GM19238 (cell line): ENCODE measurements around the gene MORC2.

ENCODE experiments used
- DNase-seq: peaks from one replicate; pipeline ENCODE4 v3.0.0; 2011; ENCODE audit warnings: low spot score; ENCODE audit not compliant: insufficient read length

Gene MORC2

DNA sequence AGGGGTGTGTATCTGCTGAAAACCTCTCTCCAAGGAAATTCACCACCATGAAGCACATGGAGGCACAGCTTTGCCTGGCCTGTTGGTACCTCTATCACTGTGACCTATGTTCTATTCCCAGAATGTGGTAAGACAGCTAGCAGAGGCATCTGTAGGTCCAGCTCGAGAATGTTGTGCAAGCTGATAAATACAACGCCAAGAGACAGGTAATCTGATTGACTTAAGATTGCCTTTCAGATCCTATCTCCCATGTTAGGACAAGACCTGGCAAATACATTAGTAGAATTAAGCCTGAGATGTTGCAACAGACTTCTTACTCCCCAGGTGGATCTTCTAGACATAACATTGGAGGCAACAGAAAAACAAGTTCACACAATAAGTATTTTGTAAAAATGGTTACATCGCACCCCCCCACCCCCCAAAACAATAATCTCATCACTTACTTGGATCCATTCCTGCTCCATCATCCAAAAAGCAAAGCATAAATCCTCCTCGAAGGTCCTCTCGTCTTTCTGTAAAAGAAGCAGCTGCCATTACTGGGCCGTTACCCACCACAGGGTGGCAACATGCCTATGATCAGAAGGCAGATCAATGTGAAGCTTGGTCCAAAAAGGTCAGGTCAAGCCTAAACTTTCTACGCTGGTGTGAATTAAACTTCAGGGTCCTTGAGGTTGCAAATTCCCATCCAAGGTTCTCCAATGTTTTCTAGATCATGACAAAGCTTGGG, 18.5 kb downstream of the MORC2 start:
- no peak for DNase-seq

DNA sequence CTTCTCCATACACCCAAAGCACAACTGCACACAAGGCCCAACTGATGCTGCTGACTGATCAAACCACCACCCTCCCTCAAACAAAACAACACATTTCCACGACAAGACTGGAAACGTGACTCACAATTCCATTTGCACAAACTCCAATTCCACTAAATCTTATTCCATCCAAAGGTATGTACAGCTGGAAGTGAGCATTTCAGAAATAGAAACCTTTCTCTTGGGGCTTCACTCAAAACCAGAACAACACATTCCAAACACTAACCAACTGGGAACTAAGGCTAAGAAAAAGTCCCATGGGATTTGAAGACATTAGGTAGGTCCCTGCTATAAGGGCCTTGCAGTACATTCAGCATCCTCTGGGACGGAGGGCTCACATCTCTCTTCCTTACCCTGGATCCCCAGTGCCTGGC, 19.6 kb downstream of the MORC2 start:
- no peak for DNase-seq

DNA sequence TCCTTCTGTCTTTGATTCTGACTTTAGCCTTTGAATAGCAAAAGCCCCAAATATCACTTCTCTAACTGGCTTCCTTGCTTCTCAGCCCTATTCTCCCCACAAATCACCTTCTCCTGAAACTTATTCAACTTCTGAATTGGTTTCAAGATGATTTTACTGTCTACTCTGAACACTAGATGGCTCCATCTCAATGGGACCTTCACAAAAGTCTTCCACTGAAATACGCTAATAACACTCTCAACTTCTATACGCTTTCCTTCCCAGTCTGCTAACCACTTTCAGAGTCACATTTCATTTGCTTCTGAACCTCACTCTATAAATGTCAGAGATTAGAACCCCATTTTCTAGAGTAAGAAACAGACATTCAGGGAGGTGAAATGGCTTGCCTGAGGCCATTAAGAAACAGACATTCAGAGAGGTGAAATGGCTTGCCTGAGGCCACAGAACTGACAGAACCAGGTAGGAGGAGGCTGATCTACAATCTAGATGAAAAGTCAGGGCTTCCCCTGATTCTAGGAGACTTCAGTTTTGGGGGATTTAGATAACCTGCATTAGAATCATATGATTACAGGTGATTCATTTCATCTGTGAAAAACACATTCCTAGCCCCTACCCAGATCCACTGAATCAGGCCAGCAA, 20.6 kb downstream of the MORC2 start:
- DNase-seq: no peak

DNA sequence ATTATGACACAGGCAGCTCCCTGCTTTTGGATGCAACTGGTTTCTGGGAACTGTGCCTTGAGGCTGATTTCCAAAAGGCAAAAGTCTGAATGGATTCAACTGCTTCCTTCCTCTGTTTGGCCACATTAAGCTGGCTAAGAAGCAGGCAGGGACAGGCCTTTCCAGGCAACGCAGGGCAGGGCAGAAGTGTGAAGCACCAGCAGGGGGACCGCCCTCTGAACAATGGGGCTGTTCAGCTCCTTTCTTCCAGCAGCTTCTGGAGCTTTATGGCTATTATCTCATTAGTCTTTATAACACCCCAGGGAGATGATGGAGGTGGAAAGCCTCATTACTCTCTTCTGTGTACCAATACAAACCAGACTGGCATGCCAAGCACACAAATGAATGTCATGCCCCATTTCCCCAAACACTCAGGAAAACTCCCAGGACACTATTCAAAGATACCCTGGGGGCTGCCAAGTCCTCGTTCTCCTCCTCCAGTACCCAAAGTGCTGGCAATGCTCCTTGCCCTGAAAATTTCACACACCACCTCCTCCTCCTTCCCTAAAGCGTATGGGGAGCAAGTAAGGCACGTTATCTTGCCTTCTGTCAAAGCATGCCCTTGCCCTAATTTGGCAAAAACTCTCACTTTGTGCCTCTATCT, 21.3 kb downstream of the MORC2 start:
- DNase-seq: no peak

DNA sequence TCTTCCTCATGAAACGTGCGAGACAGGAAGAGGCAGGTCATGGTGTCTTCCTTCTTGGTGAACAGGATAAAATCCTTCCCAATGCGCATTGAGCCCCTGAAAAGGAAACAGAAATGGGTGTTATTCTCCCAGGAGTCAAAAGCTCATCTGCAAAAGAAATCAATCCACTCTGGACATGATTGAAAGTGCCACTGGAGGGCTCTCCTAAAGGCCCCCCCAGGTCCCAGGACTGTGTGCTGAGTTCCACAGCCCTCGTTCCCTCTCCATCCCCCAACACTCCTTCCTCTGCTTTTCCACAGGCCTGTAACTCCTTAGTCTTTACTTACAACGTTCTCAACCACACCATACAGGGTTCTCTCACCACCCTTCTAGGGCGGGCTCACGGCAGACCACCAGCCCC, 22.2 kb downstream of the MORC2 start:
- no peak for DNase-seq

DNA sequence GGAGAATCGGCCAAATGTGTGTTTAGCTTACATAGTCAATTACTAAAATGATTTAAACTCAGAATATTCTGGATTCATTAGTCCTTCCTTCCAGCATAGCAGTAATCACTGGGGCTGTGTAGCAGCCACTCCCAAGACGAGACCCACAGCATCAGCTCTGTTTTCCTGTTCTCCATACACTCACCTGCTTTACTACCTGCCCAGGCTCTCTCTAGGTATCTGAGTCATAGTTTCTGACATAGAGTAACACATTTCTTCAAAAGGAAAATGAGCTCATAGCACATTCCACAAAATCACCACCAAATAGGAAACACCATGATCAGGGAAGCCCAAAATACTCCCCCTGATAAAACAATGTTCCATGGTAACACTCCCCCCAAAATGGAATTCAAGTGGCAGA, 22.9 kb downstream of the MORC2 start:
- no peak for DNase-seq

DNA sequence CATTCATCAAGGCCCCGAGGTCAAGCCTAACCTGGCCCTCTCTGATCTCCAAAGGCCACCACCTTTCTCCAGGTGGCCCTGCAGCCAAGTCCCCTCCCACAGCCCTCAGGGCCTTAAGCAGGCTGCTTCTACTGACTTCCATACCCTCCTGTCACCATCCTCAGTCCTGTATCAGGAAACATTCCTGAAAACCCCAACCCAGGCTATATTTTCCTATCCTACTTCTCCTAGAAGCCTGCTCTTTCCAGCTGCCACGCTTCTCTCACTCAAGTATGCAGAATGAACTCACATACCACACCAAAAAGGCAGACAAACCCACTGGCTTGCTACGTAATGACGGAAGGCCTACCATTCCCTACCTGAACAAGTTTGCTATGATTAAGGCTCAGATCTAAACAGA, 23.6 kb downstream of the MORC2 start:
- DNase-seq: no peak

DNA sequence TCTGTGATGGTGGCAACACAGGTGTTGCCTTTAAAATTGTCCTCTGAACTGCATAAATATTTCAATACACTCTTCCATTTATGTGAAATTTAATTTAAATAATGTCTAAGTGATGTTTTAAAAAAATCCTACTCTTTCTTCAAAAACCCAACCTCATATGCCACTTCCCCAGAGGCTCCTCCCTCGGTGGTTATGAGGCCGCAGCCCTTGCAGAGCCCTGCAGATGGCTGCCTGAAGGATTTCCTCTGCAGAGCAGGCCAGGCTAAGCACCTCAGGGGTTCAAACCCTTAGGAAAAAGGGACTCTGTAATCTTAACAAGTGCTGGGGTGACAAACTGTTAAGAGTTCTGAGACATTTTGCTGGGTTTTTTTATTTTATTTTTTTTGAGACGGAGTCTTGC, 25.2 kb downstream of the MORC2 start:
- no peak for DNase-seq

DNA sequence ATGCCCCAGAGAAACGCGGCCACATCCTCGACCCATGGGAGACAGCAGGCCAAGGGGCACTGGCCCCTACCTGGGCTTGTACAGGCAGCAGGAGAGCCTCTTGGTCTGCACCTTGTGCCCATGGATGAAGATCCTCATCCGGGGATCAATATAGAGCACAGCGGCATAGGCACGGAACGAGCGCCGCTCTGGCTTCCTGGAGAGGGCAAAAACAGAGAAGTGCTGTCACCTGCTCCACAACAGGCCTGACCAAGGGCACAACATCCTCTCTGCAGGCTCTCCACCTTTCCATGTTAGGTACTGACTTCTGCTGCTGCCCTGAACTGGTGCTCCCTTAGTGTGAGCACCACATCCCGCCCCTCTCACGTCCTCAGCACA, 27.2 kb downstream of the MORC2 start:
- no peak for DNase-seq

DNA sequence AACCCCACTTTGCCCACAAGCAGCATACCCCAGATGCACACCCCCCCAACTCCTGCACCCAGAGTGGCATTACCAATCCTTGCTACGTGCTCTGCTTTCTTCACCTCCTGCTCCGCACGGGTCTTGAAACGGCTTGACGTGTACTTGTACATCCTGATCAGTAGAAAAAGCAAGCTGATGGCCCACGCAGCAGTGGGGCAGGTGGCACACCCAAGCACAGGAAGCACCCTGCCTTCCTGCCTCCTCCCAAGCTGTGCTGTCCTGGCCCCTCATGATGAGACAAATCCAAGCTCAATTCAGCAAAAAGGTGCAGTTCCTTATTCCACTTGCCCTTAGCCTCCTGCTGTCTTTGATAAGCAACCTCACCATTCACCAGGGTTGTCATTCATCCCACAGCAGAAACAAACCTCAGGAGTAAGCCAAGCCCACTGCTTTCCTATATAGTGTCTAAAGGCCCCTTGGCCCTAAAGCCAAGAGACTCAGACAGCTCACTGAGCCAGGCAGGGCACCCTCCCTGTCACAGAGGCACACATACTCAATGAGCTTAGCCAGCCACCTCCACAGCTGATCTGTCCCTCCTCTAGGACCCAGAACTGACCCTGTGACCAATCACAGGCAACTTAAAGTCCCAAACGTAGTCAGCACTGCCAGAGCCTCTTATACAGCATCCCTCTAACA, 27.8 kb downstream of the MORC2 start:
- DNase-seq: no peak

DNA sequence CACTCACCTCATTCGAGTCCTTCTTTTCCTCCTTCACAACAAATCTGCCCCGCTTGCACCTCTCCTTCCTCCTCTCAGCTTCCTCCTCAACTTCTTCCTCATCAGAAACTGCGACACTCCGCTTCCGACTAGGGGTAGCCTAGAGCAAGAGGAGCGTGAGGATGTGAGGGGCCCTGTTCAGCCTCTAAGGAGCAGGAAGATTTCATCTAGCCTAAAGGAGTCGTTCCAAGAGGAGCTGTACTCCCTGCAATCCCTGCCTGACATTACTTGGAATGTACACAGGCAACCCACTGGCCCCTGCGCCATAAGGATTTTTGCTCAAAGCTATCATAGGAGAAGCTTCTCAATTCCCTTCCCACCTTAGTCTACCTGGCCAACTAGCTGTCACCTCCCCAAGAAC, 34.5 kb downstream of the MORC2 start:
- DNase-seq: no peak

DNA sequence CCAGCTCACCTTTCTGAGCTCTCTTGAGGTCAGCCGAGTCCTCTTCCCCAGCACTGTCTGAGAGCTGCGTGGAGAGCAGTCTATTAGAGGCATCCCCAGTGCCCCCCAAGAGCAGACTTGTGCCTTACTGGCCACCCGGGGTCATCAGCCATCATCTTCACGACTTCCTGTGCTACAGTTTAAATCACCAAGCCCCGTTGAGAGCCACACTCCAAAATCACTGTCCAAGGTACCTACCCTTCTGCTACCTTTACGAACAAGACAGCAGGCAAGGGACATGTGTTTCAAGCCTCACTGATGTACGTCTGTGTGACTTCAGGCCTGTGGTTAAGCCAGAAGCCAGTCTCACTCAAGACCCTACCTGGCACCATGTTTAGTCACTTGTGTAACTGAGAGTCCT, 35.1 kb downstream of the MORC2 start:
- no peak for DNase-seq

DNA sequence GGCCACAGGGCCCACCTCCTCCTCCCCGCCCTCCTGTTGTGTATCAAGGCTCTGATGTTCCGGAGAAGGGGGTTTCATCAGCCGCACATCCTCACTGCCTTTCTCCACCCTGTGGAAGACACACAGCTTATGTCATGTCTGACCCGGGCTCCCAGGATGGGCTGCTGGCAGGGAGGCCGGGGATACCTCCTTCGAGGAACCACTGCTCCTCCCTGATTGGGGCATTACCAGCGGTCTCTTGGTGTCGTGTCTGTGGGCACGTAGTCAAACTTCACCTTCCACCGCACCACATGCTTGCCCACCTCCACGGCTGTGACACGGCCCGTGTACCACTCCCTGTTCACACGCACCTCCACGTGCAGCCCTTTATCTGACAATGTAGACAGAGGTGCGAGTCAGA, 35.9 kb downstream of the MORC2 start:
- no peak for DNase-seq

DNA sequence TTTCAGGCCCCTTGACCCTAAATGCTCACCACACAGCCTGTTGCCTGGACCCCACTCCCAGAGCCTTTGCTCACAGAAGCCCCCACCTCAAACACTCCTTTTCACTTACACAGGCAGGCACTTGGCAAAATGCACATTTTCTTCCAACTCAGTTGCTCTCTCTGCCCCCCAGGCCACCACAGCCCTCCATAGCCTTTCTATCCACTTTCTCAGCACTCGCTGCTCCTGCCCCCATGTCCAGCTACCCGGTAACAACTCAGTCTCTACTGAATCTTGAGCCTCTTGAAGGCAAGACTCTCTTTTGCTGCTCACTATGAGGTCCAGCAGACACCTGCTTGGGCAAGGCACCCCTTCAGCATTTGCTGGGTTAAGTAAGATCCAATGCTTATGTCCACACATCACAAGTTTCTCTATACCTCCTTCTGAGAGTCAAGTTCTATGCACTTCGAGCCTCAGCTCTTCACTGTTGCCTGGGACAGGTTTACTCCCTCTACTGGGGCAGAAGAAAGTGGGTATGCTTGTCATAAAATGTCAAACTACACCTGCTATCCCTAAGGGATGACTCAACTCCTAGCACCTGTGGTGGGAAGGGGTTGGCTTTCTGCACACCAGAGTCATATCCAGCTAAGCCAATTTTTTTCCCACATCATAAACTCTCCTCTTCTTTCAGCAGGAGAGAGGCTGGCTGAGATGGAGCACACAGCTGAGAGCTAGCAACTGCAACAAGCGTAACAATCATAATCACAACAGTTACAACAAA, 36.9 kb downstream of the MORC2 start:
- DNase-seq: no peak

DNA sequence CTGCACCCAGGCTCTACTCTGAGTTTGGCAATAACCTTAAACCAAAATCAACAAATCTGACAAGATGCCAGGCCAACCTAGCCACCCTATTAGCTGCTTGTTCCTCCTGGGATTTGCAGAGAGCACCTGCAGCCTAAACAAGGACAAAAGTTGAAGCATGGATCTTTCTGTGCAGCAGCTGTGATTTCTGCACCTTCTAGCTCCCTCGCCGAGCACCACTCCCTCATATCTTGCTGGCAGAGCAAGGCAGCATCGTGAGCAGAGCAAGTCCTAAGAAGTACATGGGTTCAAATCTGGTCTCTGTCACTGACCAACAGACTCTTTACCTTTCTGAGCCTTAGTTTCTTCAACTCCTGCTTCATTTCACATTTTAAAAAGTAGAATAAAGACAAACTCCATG, 38.3 kb downstream of the MORC2 start:
- no peak for DNase-seq

DNA sequence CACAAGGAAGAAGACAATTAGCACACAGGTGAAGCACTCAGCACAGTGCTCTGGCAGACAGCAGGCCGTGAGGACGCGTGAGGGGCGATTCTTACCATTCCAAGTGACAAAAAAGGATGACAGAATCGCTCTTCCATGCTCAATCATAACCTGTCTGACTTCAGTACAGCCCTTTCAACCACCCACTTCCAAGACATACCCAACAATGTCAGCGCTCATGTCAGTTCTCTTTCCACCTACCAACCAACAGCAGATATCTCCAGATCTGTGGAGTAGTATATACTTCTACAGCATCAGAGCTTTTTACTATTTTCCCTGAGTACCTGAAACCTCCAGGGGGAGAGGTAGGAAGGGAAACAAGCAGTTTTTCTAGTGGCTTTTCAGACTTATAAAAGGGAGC, 40.2 kb downstream of the MORC2 start:
- no peak for DNase-seq

DNA sequence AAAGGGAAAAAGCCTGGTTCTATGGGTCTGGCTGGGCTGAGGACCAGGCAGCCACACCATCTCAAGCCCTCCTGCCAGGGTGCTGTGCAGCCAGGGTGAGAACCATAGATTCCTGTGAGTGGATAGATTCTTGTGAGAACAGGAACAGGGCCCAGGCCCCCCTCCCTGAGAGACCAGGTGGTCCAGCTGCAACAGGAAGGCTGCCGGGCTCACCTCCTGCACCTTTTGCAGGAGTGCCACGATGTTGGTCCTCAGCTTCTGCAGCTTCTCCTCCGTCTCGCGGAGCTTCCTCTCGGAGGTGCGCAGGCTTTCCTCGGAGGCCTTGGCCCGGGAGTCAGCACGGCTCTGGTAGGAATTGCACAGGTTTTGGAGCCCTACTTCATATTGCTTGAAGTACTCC, 40.8 kb downstream of the MORC2 start:
- no peak for DNase-seq

DNA sequence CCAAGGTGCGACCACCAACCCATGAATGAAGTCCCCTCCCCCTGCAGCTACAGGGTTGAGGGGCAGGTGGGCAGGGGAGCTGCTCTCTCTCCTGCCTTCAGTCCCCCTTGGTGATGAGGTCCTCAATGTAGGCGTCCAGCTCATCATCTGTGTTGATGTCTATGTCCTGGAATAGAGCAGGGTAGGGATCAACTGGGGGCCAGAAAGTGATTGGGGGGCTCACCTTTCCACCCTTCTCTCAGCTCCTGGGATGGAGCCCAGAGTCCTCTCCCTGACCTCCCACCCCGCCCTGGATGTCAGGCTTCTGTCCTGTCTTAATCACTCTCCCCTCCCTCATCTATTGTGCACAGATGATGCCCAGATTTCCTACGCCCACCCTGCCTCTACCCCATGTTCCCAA, 41.9 kb downstream of the MORC2 start:
- no peak for DNase-seq

DNA sequence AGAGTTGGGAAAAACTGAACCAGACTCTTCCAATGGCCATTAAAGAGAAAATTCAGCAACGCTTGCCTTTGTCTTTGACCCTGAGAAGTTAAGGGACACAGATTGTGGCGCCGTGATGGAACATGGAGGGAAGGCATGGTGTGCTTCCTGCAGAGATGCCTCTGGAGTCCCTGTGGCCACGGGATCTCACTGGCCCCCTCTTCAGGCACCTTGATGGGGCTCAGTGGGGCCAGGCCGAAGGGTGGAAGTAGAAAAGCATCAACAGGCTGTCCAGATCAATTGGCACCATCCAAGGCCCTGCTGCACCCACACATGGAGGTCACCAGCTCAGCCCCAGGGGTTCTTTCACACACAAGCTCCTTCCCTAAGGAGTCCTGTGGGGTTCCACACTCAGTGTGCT, 42.9 kb downstream of the MORC2 start:
- DNase-seq: no peak

DNA sequence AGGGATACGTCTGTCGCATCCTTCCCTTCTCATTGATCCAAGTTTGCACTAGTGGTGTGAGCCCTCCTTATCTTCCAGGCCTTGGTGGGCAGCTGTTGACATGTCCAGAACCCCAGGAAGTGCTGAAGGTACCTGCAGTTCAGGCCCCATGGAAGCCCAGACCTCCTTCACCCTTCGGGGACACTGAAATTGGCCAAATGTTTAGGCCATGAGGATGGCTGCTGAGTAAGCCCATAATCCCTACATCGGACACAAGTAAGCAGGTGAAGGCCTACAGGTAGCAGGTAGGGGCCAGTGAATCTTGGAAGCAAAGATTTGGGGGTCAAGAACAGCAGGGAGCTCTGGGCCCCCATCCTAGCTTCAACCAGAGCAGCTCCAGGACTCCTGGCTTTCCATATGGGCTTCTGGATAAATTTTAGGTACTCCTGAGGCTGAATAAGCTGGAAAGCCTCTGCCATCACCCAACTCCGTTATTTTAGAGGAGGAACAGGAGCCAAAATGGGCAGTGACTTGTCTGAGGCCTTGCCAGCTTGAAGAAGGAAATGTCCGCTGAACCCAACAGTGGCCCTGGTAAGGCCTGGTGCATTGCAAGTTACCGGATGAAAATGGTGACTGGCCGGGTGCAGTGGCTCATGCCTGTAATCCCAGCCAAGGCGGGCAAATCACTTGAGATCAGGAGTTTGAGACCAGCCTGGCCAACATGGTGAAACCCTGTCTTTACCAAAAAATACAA, 45.2 kb downstream of the MORC2 start:
- DNase-seq: no peak

DNA sequence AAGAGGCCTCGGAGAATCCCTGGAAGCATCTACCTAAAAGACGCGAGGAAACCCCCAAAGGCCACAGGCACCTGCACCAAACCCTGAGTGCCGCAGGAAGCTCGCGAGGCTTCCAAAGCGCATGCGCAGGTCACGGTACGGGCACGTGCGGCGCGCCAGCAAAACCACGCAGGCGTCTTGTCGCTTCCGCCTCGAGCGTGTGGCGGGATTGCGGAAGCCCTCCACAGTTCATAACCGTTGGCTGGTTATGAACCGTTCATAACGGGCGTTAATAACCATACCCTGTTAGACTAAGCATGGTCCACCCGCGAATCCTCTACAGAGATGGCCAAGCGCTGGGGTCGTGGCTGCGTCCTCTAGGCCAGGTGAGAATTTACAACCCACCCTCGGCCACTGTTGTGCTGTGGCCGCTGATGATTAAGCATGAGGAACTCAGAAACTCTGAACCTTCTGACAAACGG, 46.4 kb downstream of the MORC2 start:
- peak; percentile 45 for DNase-seq
